ENCODE measurements around the gene TFRC.
"Not testable (repeated sequence)": the region's sequence is repeated elsewhere in the genome, so short reads cannot be mapped to it uniquely, and the experiment has no call there.

Gene TFRC

GRCh38 chr3:196023947-196024346 is 57.9 kb downstream of the TFRC start:
- ChIA-PET CTCF (interaction anchor here (1.1 to 1.5 kb wide), 2 partner anchors 173 to 499 kb away, joined by 4 read pairs; no protein-coding TSS in a partner anchor), POLR2A (no interaction called here)
- H3K4me3 ChIP-seq (ENCODE audit: low read depth, low read length), result no peak overlapping the region
- TF ChIP-seq CTCF (IDR thresholded peaks at IDR 0.05; ENCODE audit: insufficient read depth, low read length, missing control alignments), result no peak
- DNase-seq (ENCODE audit: low read depth, low spot score), result no peak

- DNase-seq (ENCODE audit: low read depth, low spot score); POLR2A ChIA-PET; H3K4me3 ChIP-seq (ENCODE audit: low read depth, low read length): not testable (repeated sequence)
- CTCF ChIA-PET, result interaction anchor here (1.0 to 1.7 kb wide), 7 partner anchors 16 to 500 kb away, joined by 3 to 5 read pairs (median 4); no protein-coding TSS in a partner anchor
Measured at GRCh38 chr3:196022499-196022878, 59.4 kb downstream of the TFRC start.

GRCh38 chr3:196020373-196020772 is 61.5 kb downstream of the TFRC start:
- CTCF ChIA-PET, result no interaction called here
- H3K4me3 ChIP-seq (ENCODE audit: low read depth, low read length), result no peak overlapping the region
- POLR2A ChIA-PET, result no interaction called here
- DNase-seq (ENCODE audit: low read depth, low spot score), result no peak
- TF ChIP-seq CTCF (IDR thresholded peaks at IDR 0.05; ENCODE audit: insufficient read depth, low read length, missing control alignments), result no peak

DNA sequence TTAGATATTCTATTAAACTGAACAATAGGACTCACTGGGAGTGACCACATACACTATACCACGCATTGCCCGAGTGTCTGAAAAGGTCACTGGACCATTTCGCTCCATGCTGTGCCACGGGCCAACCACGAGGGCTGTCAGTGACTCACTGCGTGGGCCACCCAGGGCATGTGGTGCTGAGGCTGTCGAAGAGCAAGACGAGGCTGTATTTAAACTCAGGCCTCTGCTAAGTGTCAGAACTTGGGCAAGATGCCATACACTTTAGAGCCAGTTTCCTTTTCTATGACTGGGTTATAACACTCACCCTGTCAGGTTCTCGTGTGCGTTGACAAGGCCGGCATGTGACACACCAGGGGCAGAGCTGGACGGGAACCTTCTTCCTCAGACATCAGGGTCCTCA is 62.3 kb downstream of the TFRC start:
- H3K4me3 ChIP-seq (ENCODE audit: low read depth, low read length); DNase-seq (ENCODE audit: low read depth, low spot score); CTCF ChIA-PET; POLR2A ChIA-PET: not testable (repeated sequence)

DNA sequence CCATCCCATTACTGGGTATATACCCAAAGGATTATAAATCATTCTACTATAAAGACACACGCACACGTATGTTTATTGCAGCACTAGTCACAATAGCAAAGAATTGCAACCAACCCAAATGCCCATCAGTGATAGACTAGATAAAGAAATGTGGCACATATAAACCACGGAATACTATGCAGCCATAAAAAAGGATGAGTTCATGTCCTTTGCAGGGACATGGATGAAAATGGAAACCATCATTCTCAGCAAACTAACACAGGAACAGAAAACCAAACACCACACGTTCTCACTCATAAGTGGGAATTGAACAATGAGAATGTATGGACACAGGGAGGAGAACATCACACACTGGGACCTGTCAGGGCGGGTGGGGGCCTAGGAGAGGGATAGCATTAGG is 63.7 kb downstream of the TFRC start:
- H3K4me3 ChIP-seq (ENCODE audit: low read depth, low read length); POLR2A ChIA-PET; CTCF ChIA-PET; DNase-seq (ENCODE audit: low read depth, low spot score): not testable (repeated sequence)

DNA sequence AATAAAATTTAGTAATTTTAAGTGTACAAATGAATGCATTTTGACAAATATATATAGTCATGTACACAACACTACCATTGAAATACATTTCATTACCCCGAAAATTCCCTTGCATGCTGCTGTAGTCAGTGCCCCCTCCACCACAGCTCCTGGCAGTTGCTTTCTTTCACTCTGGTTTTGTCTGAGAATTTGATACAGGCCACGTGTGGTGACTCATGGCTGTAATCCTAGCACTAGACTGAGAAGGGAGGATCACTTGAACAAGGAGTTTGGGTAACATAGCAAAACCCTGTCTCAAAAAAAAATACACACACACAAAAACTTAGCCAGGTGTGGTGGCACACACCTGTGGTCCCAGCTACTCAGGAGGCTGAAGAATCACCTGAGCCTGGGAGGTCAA is 65.4 kb downstream of the TFRC start:
- peak; percentile 4 for DNase-seq (ENCODE audit: low read depth, low spot score)
- CTCF ChIA-PET, result interaction anchor here (1.1 kb wide), 1 partner anchor 180 kb away, joined by 3 read pairs; no protein-coding TSS in a partner anchor
- TF ChIP-seq CTCF (IDR thresholded peaks at IDR 0.05; ENCODE audit: insufficient read depth, low read length, missing control alignments), result no peak
- H3K4me3 ChIP-seq (ENCODE audit: low read depth, low read length), result no peak overlapping the region
- POLR2A ChIA-PET, result no interaction called here

DNA sequence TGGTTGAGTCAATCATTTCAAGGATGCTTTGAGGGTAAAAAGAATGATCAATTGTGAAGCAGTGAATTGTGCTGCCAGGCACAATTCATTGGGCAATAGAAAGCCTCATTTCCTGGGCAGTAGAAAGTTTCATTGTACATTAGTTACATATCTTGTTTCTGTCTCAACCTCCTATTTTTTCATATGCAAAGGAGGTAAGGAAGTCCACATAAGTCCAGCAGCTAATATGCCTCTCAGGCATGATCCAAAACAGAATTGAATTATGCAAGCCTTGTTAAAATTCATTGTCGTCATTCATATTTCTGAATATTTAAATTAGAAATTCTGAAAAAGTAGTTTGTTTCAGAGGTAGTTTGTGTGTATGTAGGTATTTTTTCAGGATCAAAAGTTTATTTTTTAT is 65.8 kb downstream of the TFRC start:
- H3K4me3 ChIP-seq (ENCODE audit: low read depth, low read length), result no peak overlapping the region
- DNase-seq (ENCODE audit: low read depth, low spot score), result no peak
- no peak for TF ChIP-seq CTCF (IDR thresholded peaks at IDR 0.05; ENCODE audit: insufficient read depth, low read length, missing control alignments)
- POLR2A ChIA-PET, result no interaction called here
- CTCF ChIA-PET, result interaction anchor here (1.1 kb wide), 1 partner anchor 180 kb away, joined by 3 read pairs; no protein-coding TSS in a partner anchor

GRCh38 chr3:196013587-196014487 is 68.1 kb downstream of the TFRC start:
- no peak for DNase-seq (ENCODE audit: low read depth, low spot score)
- no peak overlapping the region for H3K4me3 ChIP-seq (ENCODE audit: low read depth, low read length)
- no peak for TF ChIP-seq CTCF (IDR thresholded peaks at IDR 0.05; ENCODE audit: insufficient read depth, low read length, missing control alignments)
- POLR2A ChIA-PET, result no interaction called here
- CTCF ChIA-PET, result no interaction called here

All from AG04449 (cell line).